Heart left ventricle (tissue), 16 donors: ENCODE results near the gene PKDCC. TPM values are rescaled to one million over a fixed set of nuclear protein-coding genes. Genes with fewer than 3 reads are reported as not detected.

Experiments
- ATAC-seq, 4 donors: fragments of 200-7000 bp; cut with Tn5 transposase; one replicate each; pipeline ENCODE4 v1.9.1; 2020 to 2022; ENCODE audit warnings: moderate library complexity in 4 of 4, mild to moderate bottlenecking in 3 of 4, moderate number of reproducible peaks in 1 of 4
- DNase-seq, 5 donors: peaks; one replicate each; pipeline ENCODE4 v3.0.0-alpha.2; 2020
- H3K27ac ChIP-seq, 12 donors: fragments of 200-600 bp; sonication (generic) in 4 of 12; one replicate each; pipeline versions ENCODE4 v1.5.0 to v1.8.0; 2016 to 2022; ENCODE audit warnings: mild to moderate bottlenecking in 2 of 12
- H3K27me3 ChIP-seq, 9 donors: fragments of 200-600 bp; sonication (generic) in 2 of 9; one replicate each; pipeline versions ENCODE4 v1.5.1 to v1.8.0; 2016 to 2022; ENCODE audit warnings: mild to moderate bottlenecking in 3 of 9
- H3K36me3 ChIP-seq, 9 donors: fragments of 200-600 bp; sonication (generic) in 2 of 9; one replicate each; pipeline versions ENCODE4 v1.5.0 to v1.8.0; 2018 to 2022; ENCODE audit warnings: mild to moderate bottlenecking in 2 of 9
- H3K4me1 ChIP-seq, 12 donors: fragments of 200-600 bp; sonication (generic) in 4 of 12; one replicate each; pipeline versions ENCODE4 v1.5.0 to v1.8.0; 2016 to 2022; ENCODE audit warnings: mild to moderate bottlenecking in 3 of 12
- H3K4me3 ChIP-seq, 12 donors: fragments of 200-600 bp; sonication (generic) in 4 of 12; one replicate each; pipeline versions ENCODE4 v1.5.0 to v1.8.0; 2017 to 2022; ENCODE audit warnings: mild to moderate bottlenecking in 9 of 12, moderate library complexity in 4 of 12
- H3K9me3 ChIP-seq, 12 donors: fragments of 200-600 bp; sonication (generic) in 4 of 12; one replicate each; pipeline versions ENCODE4 v1.5.0 to v1.8.0; 2016 to 2022; ENCODE audit warnings: mild to moderate bottlenecking in 1 of 12
- POLR2A ChIP-seq, 2 donors: fragments of 450-650 bp; IDR thresholded peaks; one replicate each; pipeline ENCODE4 v1.6.1; 2017; ENCODE audit warnings: antibody characterized with exemption in 2 of 2, mild to moderate bottlenecking in 2 of 2, moderate library complexity in 2 of 2
- WGBS, 4 donors: extraction: QIAGEN DNeasy Blood & Tissue Kit in 2 of 4; methylation state at CpG; one replicate each; pipeline versions ENCODE4 v1.1.5 to v1.1.7; 2013 to 2018; 5-methylcytosine and 5-hydroxymethylcytosine counted together
- intact Hi-C, 10 donors: fragments of 100-400 bp; cut with DNase I; formaldehyde crosslinking; loops; one replicate each; pipeline versions ENCODE4 v1.11.1 to v1.14.2; 2022
- polyA plus RNA-seq, 2 donors: library from polyadenylated mRNA; stranded (reverse); fragments of 200-250 nt; gene quantifications; one replicate each; pipeline ENCODE4 v1.2.3, GENCODE V29; 2013
- total RNA-seq, 9 donors: library from RNA; depleted of rRNA in 2 of 9; stranded (reverse); fragments of >200 nt in 2 of 9; fragmentation: NEBNext Ultra II Directional in 3 of 9; extraction: Animal tissue kit (Norgen Biotek cat#: 25700) in 3 of 9; gene quantifications; one replicate each; pipeline versions ENCODE4 v1.1.0 to v1.2.4, GENCODE V29; 2016 to 2023
- TF ChIP-seq, protein P1 (sequence below), 12 donors: fragments of 200-600 bp; sonication (generic) in 4 of 12; IDR thresholded peaks; one replicate each; pipeline versions ENCODE4 v1.5.0 to v1.8.0; 2018 to 2022; ENCODE audit warnings: antibody characterized with exemption in 12 of 12, mild to moderate bottlenecking in 5 of 12
- donor health status: ischemic (EF 13 %, LVEDD 7.1; RV severe dilation, severe dysfunction).
- donor health status: healthy with polysubstance abuse.
- donor health status: DM: no; HTN: yes; CAD: no.
- donor health status: DM: no; HTN: no; CAD: no.
- donor health status: ischemic (EF 25% LVEDD 6.9; RV normal size, moderate dysfunction).
- donor health status: ischemic (EF 25% LVEDD 5.7; RV mildly dilated, moderate dysfunction).
- donor health status: healthy.
- donor health status: DM: yes; HTN: yes; CAD: no.
- donor health status: ischemic (EF 35%, LVEDD 5.7; RV mildly dilated, moderate dysfunction).
- donor health status: nonischemic (EF 11% LVEDD 7.7; RV severe dilation, severe dysfunction).
- donor health status: DM: yes; HTN: yes; CAD: no.
- donor health status: PGD.
- donor health status: ischemic (EF 29% LVEDD 5.4; RV normal size, mild dysfunction).
- donor health status: nonischemic (EF 23%, LVEDD 6.1; RV moderate dilation, normal function).

Gene PKDCC
- total and polyA plus RNA-seq, 11 donors: 22.7 to 124 (median 53.2) TPM

DNA sequence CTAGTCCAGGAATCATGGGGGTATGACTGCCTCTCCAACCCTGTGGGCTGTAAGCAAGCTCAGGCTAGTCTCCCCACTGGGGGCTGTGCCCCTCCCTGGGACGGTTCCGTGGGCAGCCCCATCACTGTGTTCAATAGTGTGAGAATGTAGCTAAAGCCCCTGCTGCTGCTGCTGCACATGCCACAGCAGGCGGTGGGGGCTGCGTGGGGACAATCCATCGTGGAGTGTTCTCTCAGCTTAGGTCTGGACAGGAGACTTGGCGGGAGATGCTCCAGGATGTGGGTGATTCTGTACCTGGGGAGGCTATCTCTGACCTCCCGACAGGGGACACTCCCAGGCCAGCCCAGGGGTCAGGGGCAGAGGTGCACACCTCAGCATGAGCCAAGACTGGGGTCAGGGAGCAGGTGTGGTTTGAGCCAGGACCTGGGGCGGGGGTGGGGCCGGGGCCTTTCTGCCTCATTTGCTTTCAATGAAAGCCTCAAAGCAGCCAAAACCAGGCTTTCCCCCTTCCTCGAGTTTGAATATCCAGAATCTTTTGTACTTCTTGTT is 10.2 kb downstream of the PKDCC start:
- TF ChIP-seq POLR2A (IDR thresholded peaks at IDR 0.05): no peak
- TF ChIP-seq, protein P1, sequence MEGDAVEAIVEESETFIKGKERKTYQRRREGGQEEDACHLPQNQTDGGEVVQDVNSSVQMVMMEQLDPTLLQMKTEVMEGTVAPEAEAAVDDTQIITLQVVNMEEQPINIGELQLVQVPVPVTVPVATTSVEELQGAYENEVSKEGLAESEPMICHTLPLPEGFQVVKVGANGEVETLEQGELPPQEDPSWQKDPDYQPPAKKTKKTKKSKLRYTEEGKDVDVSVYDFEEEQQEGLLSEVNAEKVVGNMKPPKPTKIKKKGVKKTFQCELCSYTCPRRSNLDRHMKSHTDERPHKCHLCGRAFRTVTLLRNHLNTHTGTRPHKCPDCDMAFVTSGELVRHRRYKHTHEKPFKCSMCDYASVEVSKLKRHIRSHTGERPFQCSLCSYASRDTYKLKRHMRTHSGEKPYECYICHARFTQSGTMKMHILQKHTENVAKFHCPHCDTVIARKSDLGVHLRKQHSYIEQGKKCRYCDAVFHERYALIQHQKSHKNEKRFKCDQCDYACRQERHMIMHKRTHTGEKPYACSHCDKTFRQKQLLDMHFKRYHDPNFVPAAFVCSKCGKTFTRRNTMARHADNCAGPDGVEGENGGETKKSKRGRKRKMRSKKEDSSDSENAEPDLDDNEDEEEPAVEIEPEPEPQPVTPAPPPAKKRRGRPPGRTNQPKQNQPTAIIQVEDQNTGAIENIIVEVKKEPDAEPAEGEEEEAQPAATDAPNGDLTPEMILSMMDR (IDR thresholded peaks at IDR 0.05): no peak
- no peak for ATAC-seq
- Histone ChIP-seq H3K27ac (peak overlapping the region in 4 of 12 donors; percentile 8 to 95 (median 90)), H3K4me3 (no peak overlapping the region), H3K9me3 (no peaks in the 10 kb centered on the region), H3K4me1 (peaks cover 18 to 84% (median 58%) of the 10 kb centered on the region in 12 donors), H3K36me3 (peaks cover 0 to 65% (median 39%) of the 10 kb centered on the region in 9 donors), H3K27me3 (no peaks in the 10 kb centered on the region)
- no peak for DNase-seq
- WGBS, 4 donors: 86 to 96% (median 91%) methylated on average over 6 to 10 of the region's 10 CpGs
- intact Hi-C loops: loop anchor here in 1 of 10 donors (5.0 kb wide), 1 partner anchor 111 kb away; no protein-coding TSS in a partner anchor

DNA sequence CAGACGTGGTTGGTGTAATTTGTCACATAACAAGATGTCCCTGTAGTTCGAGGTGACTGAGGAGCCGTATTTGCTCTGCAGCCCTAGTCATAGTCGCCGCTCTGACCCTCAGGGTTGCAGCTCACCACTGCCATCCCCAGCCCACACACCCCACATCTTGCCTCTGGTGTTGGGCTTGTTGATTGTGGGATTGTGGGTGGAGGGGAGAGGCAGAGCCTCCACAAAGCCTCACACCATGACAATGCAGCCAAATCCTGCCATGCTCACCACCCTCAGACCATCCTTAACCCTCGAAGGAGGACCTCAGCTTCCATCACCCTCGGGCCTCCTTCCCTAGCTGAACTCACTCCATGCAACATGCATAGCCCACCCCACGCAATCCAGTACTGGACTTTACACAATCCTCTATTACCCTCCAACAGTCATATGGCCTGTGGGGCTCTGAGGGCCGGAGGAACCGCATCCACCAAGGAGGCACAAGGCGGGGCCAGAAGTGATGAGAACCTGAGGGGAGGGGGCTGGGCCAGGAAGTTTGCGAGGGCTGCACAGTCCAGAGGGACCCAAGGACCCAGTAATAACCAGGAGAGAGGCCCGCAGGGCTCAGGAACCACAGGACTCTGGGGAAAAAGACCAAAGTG is 11.6 kb downstream of the PKDCC start:
- H3K4me1 ChIP-seq: peaks cover 14 to 83% (median 51%) of the 10 kb centered on the region in 12 donors
- H3K27ac ChIP-seq: peak overlapping the region in 11 of 12 donors; percentile 11 to 95 (median 69)
- H3K4me3 ChIP-seq: no peak overlapping the region
- WGBS, 4 donors: 79 to 86% (median 79%) methylated on average over 11 to 13 of the region's 13 CpGs
- H3K36me3 ChIP-seq: peaks cover 0 to 56% (median 39%) of the 10 kb centered on the region in 9 donors
- H3K9me3 ChIP-seq: no peaks in the 10 kb centered on the region
- DNase-seq: no peak
- H3K27me3 ChIP-seq: no peaks in the 10 kb centered on the region
- TF ChIP-seq POLR2A (IDR thresholded peaks at IDR 0.05): no peak
- TF ChIP-seq, protein P1 (IDR thresholded peaks at IDR 0.05): no peak
- ATAC-seq: no peak
- intact Hi-C loops: loop anchor here in 1 of 10 donors (5.0 kb wide), 1 partner anchor 112 kb away; no protein-coding TSS in a partner anchor

DNA sequence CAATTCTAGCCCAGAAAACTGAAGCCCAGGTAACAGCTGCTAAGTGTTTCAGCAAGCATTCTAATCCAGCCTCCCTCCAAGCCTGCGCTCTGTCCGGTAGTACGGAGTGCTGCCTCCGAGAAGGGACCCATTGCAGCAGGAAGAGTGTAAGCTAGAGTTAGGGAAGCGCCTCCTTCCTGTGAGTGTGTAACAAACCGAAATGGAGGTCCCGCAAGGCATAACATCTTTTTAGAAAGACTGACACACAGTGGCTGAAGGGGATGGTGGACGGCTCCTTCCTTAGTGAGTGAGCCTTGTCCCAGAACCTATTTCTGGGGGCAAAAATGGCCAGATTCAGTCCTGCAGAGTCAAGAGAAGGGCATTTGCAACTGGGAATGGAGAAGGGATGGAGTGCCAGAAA is 12.2 kb downstream of the PKDCC start:
- intact Hi-C loops: no loop called here
- Histone ChIP-seq H3K27ac (peak overlapping the region in 11 of 12 donors; percentile 22 to 95 (median 69)), H3K4me1 (peaks cover 13 to 77% (median 47%) of the 10 kb centered on the region in 12 donors), H3K36me3 (peaks cover 0 to 52% (median 38%) of the 10 kb centered on the region in 9 donors), H3K9me3 (no peaks in the 10 kb centered on the region), H3K4me3 (no peak overlapping the region), H3K27me3 (no peaks in the 10 kb centered on the region)
- no peak for TF ChIP-seq POLR2A (IDR thresholded peaks at IDR 0.05)
- TF ChIP-seq, protein P1 (IDR thresholded peaks at IDR 0.05): peak in 4 of 12 donors; percentile 6 to 34 (median 27)
- 46 to 74% (median 64%) methylated on average over 8 of the region's 8 CpGs for WGBS, 4 donors
- DNase-seq (peak in 1 of 5 donors; percentile 20), ATAC-seq (peak in 3 of 4 donors; percentile 7 to 45 (median 15))
